ENCODE measurements around the gene GNAQ. TPM values are rescaled to one million over a fixed set of nuclear protein-coding genes. Genes with fewer than 3 reads are reported as not detected.
"Not testable (repeated sequence)": the region's sequence is repeated elsewhere in the genome, so short reads cannot be mapped to it uniquely, and the experiment has no call there.

The GNAQ gene
- total and polyA plus RNA-seq, 2 experiments from 2014 or later, result 25.7 to 47.9 TPM

DNA sequence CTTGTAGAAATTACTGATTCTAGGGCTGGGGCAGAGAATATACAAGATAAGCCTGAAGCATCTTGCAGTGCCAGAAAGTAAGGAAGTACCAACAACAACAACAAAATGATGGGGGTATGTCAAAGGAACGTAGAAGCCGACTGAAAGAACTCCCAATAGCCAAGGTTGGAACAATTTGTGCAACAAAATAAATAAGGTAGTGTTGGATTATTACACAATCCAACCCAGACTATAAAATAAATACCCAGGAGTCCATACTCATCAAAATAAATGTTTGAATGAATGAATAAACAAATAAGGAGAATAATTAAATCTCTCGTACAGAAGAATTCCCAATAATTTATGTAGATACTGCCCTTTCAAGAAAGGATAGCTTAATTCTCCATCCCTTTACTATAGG lies 31.1 kb upstream of the GNAQ start:
- no peaks in the 10 kb centered on the region for H3K79me2 ChIP-seq
- H3K27ac ChIP-seq, result no peak overlapping the region
- H2AFZ ChIP-seq, result no peak overlapping the region
- H3K4me1 ChIP-seq (ENCODE audit: insufficient read depth), result no peaks in the 10 kb centered on the region
- no peak for TF ChIP-seq EZH2phosphoT487 (IDR thresholded peaks at IDR 0.05; ENCODE audit: low read depth, severe bottlenecking, unreplicated experiment)
- TF ChIP-seq, protein P1, sequence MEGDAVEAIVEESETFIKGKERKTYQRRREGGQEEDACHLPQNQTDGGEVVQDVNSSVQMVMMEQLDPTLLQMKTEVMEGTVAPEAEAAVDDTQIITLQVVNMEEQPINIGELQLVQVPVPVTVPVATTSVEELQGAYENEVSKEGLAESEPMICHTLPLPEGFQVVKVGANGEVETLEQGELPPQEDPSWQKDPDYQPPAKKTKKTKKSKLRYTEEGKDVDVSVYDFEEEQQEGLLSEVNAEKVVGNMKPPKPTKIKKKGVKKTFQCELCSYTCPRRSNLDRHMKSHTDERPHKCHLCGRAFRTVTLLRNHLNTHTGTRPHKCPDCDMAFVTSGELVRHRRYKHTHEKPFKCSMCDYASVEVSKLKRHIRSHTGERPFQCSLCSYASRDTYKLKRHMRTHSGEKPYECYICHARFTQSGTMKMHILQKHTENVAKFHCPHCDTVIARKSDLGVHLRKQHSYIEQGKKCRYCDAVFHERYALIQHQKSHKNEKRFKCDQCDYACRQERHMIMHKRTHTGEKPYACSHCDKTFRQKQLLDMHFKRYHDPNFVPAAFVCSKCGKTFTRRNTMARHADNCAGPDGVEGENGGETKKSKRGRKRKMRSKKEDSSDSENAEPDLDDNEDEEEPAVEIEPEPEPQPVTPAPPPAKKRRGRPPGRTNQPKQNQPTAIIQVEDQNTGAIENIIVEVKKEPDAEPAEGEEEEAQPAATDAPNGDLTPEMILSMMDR (IDR thresholded peaks at IDR 0.05; ENCODE audit: poor library complexity), result no peak
- TF ChIP-seq EZH2 (IDR thresholded peaks at IDR 0.05; ENCODE audit: borderline replicate concordance), result no peak
- H3K36me3 ChIP-seq (replicated peaks; ENCODE audit: insufficient read depth, low read depth), result no peaks in the 10 kb centered on the region
- no peak for DNase-seq (ENCODE audit: low spot score)
- H3K4me2 ChIP-seq, result no peak overlapping the region
- no peaks in the 10 kb centered on the region for H3K9me3 ChIP-seq (ENCODE audit: low read depth)
- H3K9me2 ChIP-seq (replicated peaks; ENCODE audit: insufficient read depth), result no peaks in the 10 kb centered on the region
- H4K20me1 ChIP-seq (ENCODE audit: insufficient read depth, poor library complexity, severe bottlenecking), result no peaks in the 10 kb centered on the region
- no peaks in the 10 kb centered on the region for H3K27me3 ChIP-seq
- H3K4me3 ChIP-seq, result no peak overlapping the region
- 96% methylated on average over 3 of the region's 3 CpGs for WGBS (ENCODE audit: low lambda C conversion rate, missing lambda C conversion rate)

DNA sequence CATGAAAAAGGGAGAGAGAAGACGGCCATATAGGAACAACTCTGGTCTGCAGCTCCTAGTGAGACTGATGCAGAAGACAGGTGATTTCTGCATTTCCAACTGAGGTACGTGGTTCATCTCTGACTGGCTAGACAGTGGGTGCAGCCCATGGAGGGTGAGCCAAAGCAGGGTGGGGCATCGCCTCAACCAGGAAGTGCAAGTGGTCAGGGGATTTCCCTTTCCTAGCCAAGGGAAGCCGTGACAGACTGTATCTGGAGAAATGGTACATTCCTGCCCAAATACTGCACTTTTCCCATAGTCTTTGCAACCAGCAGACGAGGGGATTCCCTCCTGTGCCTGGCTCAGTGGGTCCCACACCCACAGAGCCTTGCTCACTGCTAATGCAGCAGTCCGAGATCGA lies 22.6 kb upstream of the GNAQ start:
- H2AFZ ChIP-seq; H3K4me1 ChIP-seq (ENCODE audit: insufficient read depth); H3K9me2 ChIP-seq (replicated peaks; ENCODE audit: insufficient read depth); H3K27ac ChIP-seq; H3K79me2 ChIP-seq; H3K9me3 ChIP-seq (ENCODE audit: low read depth); H4K20me1 ChIP-seq (ENCODE audit: insufficient read depth, poor library complexity, severe bottlenecking); H3K36me3 ChIP-seq (replicated peaks; ENCODE audit: insufficient read depth, low read depth); H3K27me3 ChIP-seq; DNase-seq (ENCODE audit: low spot score); H3K4me2 ChIP-seq; H3K4me3 ChIP-seq: not testable (repeated sequence)
- 87% methylated on average over 7 of the region's 7 CpGs for WGBS (ENCODE audit: low lambda C conversion rate, missing lambda C conversion rate)

DNA sequence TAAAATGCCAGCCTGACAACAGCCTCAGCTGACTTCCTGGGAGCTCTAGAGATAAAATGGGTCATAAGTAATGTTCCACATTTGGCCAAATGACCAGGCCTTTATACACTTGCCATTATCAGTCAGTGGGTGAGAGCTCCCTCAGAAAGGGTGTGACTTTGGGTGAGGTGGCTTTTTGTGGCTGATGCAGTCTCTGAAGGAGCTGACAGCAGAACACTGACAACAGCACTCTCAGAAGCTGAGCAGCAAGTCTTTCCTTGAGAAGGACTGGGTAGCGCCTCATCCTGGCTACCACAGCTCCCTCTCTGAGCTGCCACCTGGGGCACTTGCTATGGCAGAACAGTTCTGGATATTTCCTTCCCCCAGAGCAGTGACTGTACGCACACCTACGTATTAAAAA lies 22.0 kb upstream of the GNAQ start:
- H3K4me1 ChIP-seq (ENCODE audit: insufficient read depth), result no peaks in the 10 kb centered on the region
- no peak for DNase-seq (ENCODE audit: low spot score)
- no peak overlapping the region for H3K4me2 ChIP-seq
- no peaks in the 10 kb centered on the region for H4K20me1 ChIP-seq (ENCODE audit: insufficient read depth, poor library complexity, severe bottlenecking)
- no peak overlapping the region for H3K27ac ChIP-seq
- H3K4me3 ChIP-seq, result no peak overlapping the region
- no peak for TF ChIP-seq EZH2phosphoT487 (IDR thresholded peaks at IDR 0.05; ENCODE audit: low read depth, severe bottlenecking, unreplicated experiment)
- TF ChIP-seq, protein P1 (IDR thresholded peaks at IDR 0.05; ENCODE audit: poor library complexity), result no peak
- no peak for TF ChIP-seq EZH2 (IDR thresholded peaks at IDR 0.05; ENCODE audit: borderline replicate concordance)
- 96% methylated on average over 3 of the region's 3 CpGs for WGBS (ENCODE audit: low lambda C conversion rate, missing lambda C conversion rate)
- no peaks in the 10 kb centered on the region for H3K27me3 ChIP-seq
- H2AFZ ChIP-seq, result no peak overlapping the region
- no peaks in the 10 kb centered on the region for H3K9me2 ChIP-seq (replicated peaks; ENCODE audit: insufficient read depth)
- no peaks in the 10 kb centered on the region for H3K79me2 ChIP-seq
- H3K9me3 ChIP-seq (ENCODE audit: low read depth), result no peaks in the 10 kb centered on the region
- H3K36me3 ChIP-seq (replicated peaks; ENCODE audit: insufficient read depth, low read depth), result no peaks in the 10 kb centered on the region

DNA sequence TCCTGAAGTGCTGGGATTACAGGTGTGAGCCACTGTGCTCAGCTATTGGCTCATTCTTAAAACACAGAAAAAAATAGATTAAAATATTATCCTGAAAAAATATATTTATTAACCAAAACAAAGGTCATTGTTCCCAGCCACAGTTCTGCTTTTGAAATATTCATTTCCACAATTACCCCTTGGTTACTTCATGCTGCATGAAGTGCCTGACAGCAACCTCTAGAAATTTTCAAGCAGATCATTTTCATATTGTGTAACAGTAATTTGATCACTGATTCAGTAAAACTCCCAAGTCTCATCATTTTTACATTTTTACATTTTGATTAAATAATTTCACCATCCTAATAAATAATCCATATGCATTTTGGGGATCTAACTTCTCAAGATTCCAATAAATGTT lies 18.8 kb upstream of the GNAQ start:
- no peaks in the 10 kb centered on the region for H3K4me1 ChIP-seq (ENCODE audit: insufficient read depth)
- no peak for DNase-seq (ENCODE audit: low spot score)
- no peaks in the 10 kb centered on the region for H3K9me3 ChIP-seq (ENCODE audit: low read depth)
- TF ChIP-seq EZH2 (IDR thresholded peaks at IDR 0.05; ENCODE audit: borderline replicate concordance) (no peak), EZH2phosphoT487 (IDR thresholded peaks at IDR 0.05; ENCODE audit: low read depth, severe bottlenecking, unreplicated experiment) (no peak)
- TF ChIP-seq, protein P1 (IDR thresholded peaks at IDR 0.05; ENCODE audit: poor library complexity), result no peak
- H3K9me2 ChIP-seq (replicated peaks; ENCODE audit: insufficient read depth), result no peaks in the 10 kb centered on the region
- no peaks in the 10 kb centered on the region for H3K79me2 ChIP-seq
- no peak overlapping the region for H3K4me3 ChIP-seq
- no peaks in the 10 kb centered on the region for H3K36me3 ChIP-seq (replicated peaks; ENCODE audit: insufficient read depth, low read depth)
- no peak overlapping the region for H3K27ac ChIP-seq
- H2AFZ ChIP-seq, result no peak overlapping the region
- no peak overlapping the region for H3K4me2 ChIP-seq
- H4K20me1 ChIP-seq (ENCODE audit: insufficient read depth, poor library complexity, severe bottlenecking), result no peaks in the 10 kb centered on the region
- H3K27me3 ChIP-seq, result no peaks in the 10 kb centered on the region
